ENCODE data around the gene ADAM12.

ADAM12 gene

GRCh38 chr10:126337251-126337810 is 50.9 kb downstream of the ADAM12 start:
- Mint-ChIP-seq H3K36me3 (ENCODE audit: low read depth) (no peaks in the 10 kb centered on the region), H3K9me3 (peaks cover 8% of the 10 kb centered on the region), H3K27ac (no peak overlapping the region), H3K4me3 (no peak overlapping the region), H3K27me3 (ENCODE audit: low read depth) (no peaks in the 10 kb centered on the region), H3K4me1 (ENCODE audit: low read depth) (no peaks in the 10 kb centered on the region)
- no peak for DNase-seq (ENCODE audit: low spot score)

GRCh38 chr10:126336801-126337200 is 51.5 kb downstream of the ADAM12 start:
- no peak for DNase-seq (ENCODE audit: low spot score)
- Mint-ChIP-seq H3K9me3 (peaks cover 8% of the 10 kb centered on the region), H3K4me1 (ENCODE audit: low read depth) (no peaks in the 10 kb centered on the region), H3K27me3 (ENCODE audit: low read depth) (no peaks in the 10 kb centered on the region), H3K4me3 (no peak overlapping the region), H3K36me3 (ENCODE audit: low read depth) (no peaks in the 10 kb centered on the region), H3K27ac (no peak overlapping the region)

GRCh38 chr10:126334272-126334671 is 54.0 kb downstream of the ADAM12 start:
- Mint-ChIP-seq H3K27me3 (ENCODE audit: low read depth) (no peaks in the 10 kb centered on the region), H3K36me3 (ENCODE audit: low read depth) (no peaks in the 10 kb centered on the region), H3K4me1 (ENCODE audit: low read depth) (no peaks in the 10 kb centered on the region), H3K4me3 (no peak overlapping the region), H3K9me3 (peaks cover 5% of the 10 kb centered on the region), H3K27ac (no peak overlapping the region)
- no peak for DNase-seq (ENCODE audit: low spot score)

- Mint-ChIP-seq H3K27ac (no peak overlapping the region), H3K27me3 (ENCODE audit: low read depth) (no peaks in the 10 kb centered on the region), H3K36me3 (ENCODE audit: low read depth) (no peaks in the 10 kb centered on the region), H3K9me3 (no peaks in the 10 kb centered on the region), H3K4me3 (no peak overlapping the region), H3K4me1 (ENCODE audit: low read depth) (no peaks in the 10 kb centered on the region)
- no peak for DNase-seq (ENCODE audit: low spot score)
Observed at GRCh38 chr10:126332576-126332975, 55.7 kb downstream of the ADAM12 start.

- H3K9me3 Mint-ChIP-seq: no peaks in the 10 kb centered on the region
- DNase-seq (ENCODE audit: low spot score): no peak
- no peaks in the 10 kb centered on the region for H3K4me1 Mint-ChIP-seq (ENCODE audit: low read depth)
- no peaks in the 10 kb centered on the region for H3K27me3 Mint-ChIP-seq (ENCODE audit: low read depth)
- no peak overlapping the region for H3K4me3 Mint-ChIP-seq
- no peaks in the 10 kb centered on the region for H3K36me3 Mint-ChIP-seq (ENCODE audit: low read depth)
- no peak overlapping the region for H3K27ac Mint-ChIP-seq
Observed at GRCh38 chr10:126331101-126331500, 57.2 kb downstream of the ADAM12 start.

- peaks cover 8% of the 10 kb centered on the region for H3K9me3 Mint-ChIP-seq
- H3K4me3 Mint-ChIP-seq: no peak overlapping the region
- H3K27me3 Mint-ChIP-seq (ENCODE audit: low read depth): no peaks in the 10 kb centered on the region
- no peak overlapping the region for H3K27ac Mint-ChIP-seq
- no peaks in the 10 kb centered on the region for H3K36me3 Mint-ChIP-seq (ENCODE audit: low read depth)
- no peaks in the 10 kb centered on the region for H3K4me1 Mint-ChIP-seq (ENCODE audit: low read depth)
- no peak for DNase-seq (ENCODE audit: low spot score)
Observed at GRCh38 chr10:126324826-126325225, 63.5 kb downstream of the ADAM12 start.

- DNase-seq (ENCODE audit: low spot score): no peak
- H3K27ac Mint-ChIP-seq: no peak overlapping the region
- no peak overlapping the region for H3K4me3 Mint-ChIP-seq
- H3K9me3 Mint-ChIP-seq: peaks cover 8% of the 10 kb centered on the region
- H3K36me3 Mint-ChIP-seq (ENCODE audit: low read depth): no peaks in the 10 kb centered on the region
- H3K27me3 Mint-ChIP-seq (ENCODE audit: low read depth): no peaks in the 10 kb centered on the region
- H3K4me1 Mint-ChIP-seq (ENCODE audit: low read depth): no peaks in the 10 kb centered on the region
Observed at GRCh38 chr10:126321440-126321839, 66.8 kb downstream of the ADAM12 start.

- no peaks in the 10 kb centered on the region for H3K4me1 Mint-ChIP-seq (ENCODE audit: low read depth)
- H3K27ac Mint-ChIP-seq: no peak overlapping the region
- no peaks in the 10 kb centered on the region for H3K27me3 Mint-ChIP-seq (ENCODE audit: low read depth)
- DNase-seq (ENCODE audit: low spot score): no peak
- no peak overlapping the region for H3K4me3 Mint-ChIP-seq
- no peaks in the 10 kb centered on the region for H3K36me3 Mint-ChIP-seq (ENCODE audit: low read depth)
- H3K9me3 Mint-ChIP-seq: no peaks in the 10 kb centered on the region
Observed at GRCh38 chr10:126317751-126318150, 70.5 kb downstream of the ADAM12 start.

GRCh38 chr10:126315494-126316177 is 72.6 kb downstream of the ADAM12 start:
- Mint-ChIP-seq H3K27ac (no peak overlapping the region), H3K4me3 (no peak overlapping the region), H3K4me1 (ENCODE audit: low read depth) (no peaks in the 10 kb centered on the region), H3K36me3 (ENCODE audit: low read depth) (no peaks in the 10 kb centered on the region), H3K27me3 (ENCODE audit: low read depth) (no peaks in the 10 kb centered on the region), H3K9me3 (no peaks in the 10 kb centered on the region)
- no peak for DNase-seq (ENCODE audit: low spot score)

GRCh38 chr10:126314863-126315493 is 73.3 kb downstream of the ADAM12 start:
- Mint-ChIP-seq H3K4me1 (ENCODE audit: low read depth) (no peaks in the 10 kb centered on the region), H3K27ac (no peak overlapping the region), H3K36me3 (ENCODE audit: low read depth) (no peaks in the 10 kb centered on the region), H3K9me3 (no peaks in the 10 kb centered on the region), H3K27me3 (ENCODE audit: low read depth) (no peaks in the 10 kb centered on the region), H3K4me3 (no peak overlapping the region)
- no peak for DNase-seq (ENCODE audit: low spot score)

- DNase-seq (ENCODE audit: low spot score): no peak
- H3K9me3 Mint-ChIP-seq: no peaks in the 10 kb centered on the region
- H3K4me3 Mint-ChIP-seq: no peak overlapping the region
- H3K4me1 Mint-ChIP-seq (ENCODE audit: low read depth): no peaks in the 10 kb centered on the region
- H3K27me3 Mint-ChIP-seq (ENCODE audit: low read depth): no peaks in the 10 kb centered on the region
- H3K27ac Mint-ChIP-seq: no peak overlapping the region
- no peaks in the 10 kb centered on the region for H3K36me3 Mint-ChIP-seq (ENCODE audit: low read depth)
Observed at GRCh38 chr10:126312167-126312566, 76.1 kb downstream of the ADAM12 start.

- Mint-ChIP-seq H3K27ac (no peak overlapping the region), H3K9me3 (no peaks in the 10 kb centered on the region)
Observed at GRCh38 chr10:126309228-126309883, 78.9 kb downstream of the ADAM12 start.

GRCh38 chr10:126302826-126303665 is 85.2 kb downstream of the ADAM12 start:
- Mint-ChIP-seq H3K27ac (no peak overlapping the region), H3K9me3 (no peaks in the 10 kb centered on the region)

More at GRCh38 chr10:126309228-126309883, 78.9 kb downstream of the ADAM12 start:
- Mint-ChIP-seq H3K4me3 (no peak overlapping the region), H3K27me3 (ENCODE audit: low read depth) (no peaks in the 10 kb centered on the region), H3K4me1 (ENCODE audit: low read depth) (no peaks in the 10 kb centered on the region), H3K36me3 (ENCODE audit: low read depth) (no peaks in the 10 kb centered on the region)
- no peak for DNase-seq (ENCODE audit: low spot score)

GRCh38 chr10:126302476-126302756 is 85.9 kb downstream of the ADAM12 start:
- H3K27ac Mint-ChIP-seq: no peak overlapping the region
- DNase-seq (ENCODE audit: low spot score): no peak
- H3K27me3 Mint-ChIP-seq (ENCODE audit: low read depth): no peaks in the 10 kb centered on the region
- H3K36me3 Mint-ChIP-seq (ENCODE audit: low read depth): no peaks in the 10 kb centered on the region
- no peak overlapping the region for H3K4me3 Mint-ChIP-seq
- no peaks in the 10 kb centered on the region for H3K9me3 Mint-ChIP-seq
- H3K4me1 Mint-ChIP-seq (ENCODE audit: low read depth): no peaks in the 10 kb centered on the region

More at GRCh38 chr10:126302826-126303665, 85.2 kb downstream of the ADAM12 start:
- Mint-ChIP-seq H3K4me1 (ENCODE audit: low read depth) (no peaks in the 10 kb centered on the region), H3K4me3 (no peak overlapping the region), H3K27me3 (ENCODE audit: low read depth) (no peaks in the 10 kb centered on the region), H3K36me3 (ENCODE audit: low read depth) (no peaks in the 10 kb centered on the region)
- no peak for DNase-seq (ENCODE audit: low spot score)
